ENCODE measurements around the gene MED23. TPM values are rescaled to one million over a fixed set of nuclear protein-coding genes. Genes with fewer than 3 reads are reported as not detected.

MED23 gene
- total and polyA plus RNA-seq, 2 experiments from 2014 or later = 8.6 to 23.6 TPM

- TF ChIP-seq ZNF462 (CRISPR knock-in tag; IDR thresholded peaks at IDR 0.05) (no peak), JUNB (IDR thresholded peaks at IDR 0.05; ENCODE audit: unreplicated experiment) (no peak)
These were observed 27.3 kb upstream of the MED23 start (continued) for GRCh38 chr6:131655387-131655786.

GRCh38 chr6:131654326-131654725 is 26.3 kb upstream of the MED23 start:
- no peaks in the 10 kb centered on the region for H3F3A ChIP-seq (replicated peaks; ENCODE audit: low read depth)
- ATAC-seq = no peak
- no peaks in the 10 kb centered on the region for H3K27me3 ChIP-seq (ENCODE audit: insufficient read depth)
- H3K9me2 ChIP-seq (ENCODE audit: insufficient read depth) = 0 out of 2 replicates have a peak, but pooled peaks cover 2% of the 10 kb centered on the region
- H3K4me1 Mint-ChIP-seq = no peaks in the 10 kb centered on the region
- peaks cover 3% of the 10 kb centered on the region for H3K27me3 Mint-ChIP-seq (ENCODE audit: insufficient read depth, low read depth, poor library complexity)
- no peaks in the 10 kb centered on the region for H3K4me1 ChIP-seq (ENCODE audit: insufficient read depth)
- no peak overlapping the region for H2AFZ ChIP-seq
- H3K36me3 ChIP-seq (ENCODE audit: insufficient read depth) = no peaks in the 10 kb centered on the region
- no peaks in the 10 kb centered on the region for H3K79me2 ChIP-seq (replicated peaks; ENCODE audit: insufficient read depth)
- no peak overlapping the region for H3K4me3 ChIP-seq
- no peaks in the 10 kb centered on the region for H4K20me1 ChIP-seq (replicated peaks; ENCODE audit: insufficient read depth)
- H3K36me3 Mint-ChIP-seq (ENCODE audit: low read depth) = no peaks in the 10 kb centered on the region
- no peak overlapping the region for H3K27ac ChIP-seq (ENCODE audit: low read depth)
- no peak overlapping the region for H3K4me2 ChIP-seq
- no peak overlapping the region for H3K4me3 Mint-ChIP-seq
- no peaks in the 10 kb centered on the region for H3K9me3 Mint-ChIP-seq
- no peak overlapping the region for H3K27ac Mint-ChIP-seq
- no peak for DNase-seq (ENCODE audit: low spot score)
- TF ChIP-seq CTCF (conservative IDR thresholded peaks at IDR 0.05; ENCODE audit: low read depth in 2 of 2) = no peak
- TF ChIP-seq JUNB (IDR thresholded peaks at IDR 0.05; ENCODE audit: unreplicated experiment) = no peak
- TF ChIP-seq STAT1 (IDR thresholded peaks at IDR 0.05; ENCODE audit: unreplicated experiment) = no peak
- no peak for TF ChIP-seq ZNF331 (CRISPR knock-in tag; IDR thresholded peaks at IDR 0.05; ENCODE audit: low read depth)
- TF ChIP-seq ZNF462 (CRISPR knock-in tag; IDR thresholded peaks at IDR 0.05) = no peak
- TF ChIP-seq ETS1 (IDR thresholded peaks at IDR 0.05) = no peak
